ENCODE measurements around the gene RBFOX2.

RBFOX2 gene

GRCh38 chr22:35973388-35973787 lies 55.2 kb downstream of the RBFOX2 start:
- no peak for DNase-seq (ENCODE audit: low spot score)

- DNase-seq (ENCODE audit: low spot score) = no peak
These were observed 56.1 kb downstream of the RBFOX2 start for GRCh38 chr22:35972559-35972958.

DNA sequence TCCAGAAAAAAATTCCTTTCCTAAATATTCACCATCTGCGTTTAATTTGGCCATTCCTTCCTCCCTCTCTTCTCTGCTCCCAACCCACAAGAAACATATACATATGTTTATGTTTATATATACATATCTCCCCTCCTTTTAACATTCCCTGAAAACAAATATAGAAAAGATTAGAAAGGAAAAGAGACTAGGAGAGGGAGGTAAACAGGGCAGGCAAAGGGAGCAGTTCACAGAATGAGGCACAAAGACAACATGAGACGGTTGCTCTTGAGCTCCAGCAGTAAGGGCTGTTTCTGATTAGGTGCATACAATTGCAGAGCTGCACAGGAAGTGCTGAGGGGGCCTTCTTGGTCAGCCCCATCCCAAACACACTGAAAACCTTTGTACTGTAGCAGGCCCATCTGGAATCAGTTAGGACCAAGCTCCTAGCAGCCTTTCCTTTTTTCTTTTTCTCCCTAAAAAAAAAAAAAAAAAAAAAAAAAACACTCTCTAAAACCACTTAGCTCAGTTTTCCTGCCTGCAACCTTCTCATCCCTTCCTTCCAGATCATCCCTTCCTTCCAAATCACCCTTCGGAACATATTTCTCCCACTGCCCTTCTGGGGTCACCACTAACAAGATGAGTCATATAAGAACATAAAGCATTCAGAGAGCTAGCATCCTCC lies 57.0 kb downstream of the RBFOX2 start:
- DNase-seq (ENCODE audit: low spot score) = no peak

DNA sequence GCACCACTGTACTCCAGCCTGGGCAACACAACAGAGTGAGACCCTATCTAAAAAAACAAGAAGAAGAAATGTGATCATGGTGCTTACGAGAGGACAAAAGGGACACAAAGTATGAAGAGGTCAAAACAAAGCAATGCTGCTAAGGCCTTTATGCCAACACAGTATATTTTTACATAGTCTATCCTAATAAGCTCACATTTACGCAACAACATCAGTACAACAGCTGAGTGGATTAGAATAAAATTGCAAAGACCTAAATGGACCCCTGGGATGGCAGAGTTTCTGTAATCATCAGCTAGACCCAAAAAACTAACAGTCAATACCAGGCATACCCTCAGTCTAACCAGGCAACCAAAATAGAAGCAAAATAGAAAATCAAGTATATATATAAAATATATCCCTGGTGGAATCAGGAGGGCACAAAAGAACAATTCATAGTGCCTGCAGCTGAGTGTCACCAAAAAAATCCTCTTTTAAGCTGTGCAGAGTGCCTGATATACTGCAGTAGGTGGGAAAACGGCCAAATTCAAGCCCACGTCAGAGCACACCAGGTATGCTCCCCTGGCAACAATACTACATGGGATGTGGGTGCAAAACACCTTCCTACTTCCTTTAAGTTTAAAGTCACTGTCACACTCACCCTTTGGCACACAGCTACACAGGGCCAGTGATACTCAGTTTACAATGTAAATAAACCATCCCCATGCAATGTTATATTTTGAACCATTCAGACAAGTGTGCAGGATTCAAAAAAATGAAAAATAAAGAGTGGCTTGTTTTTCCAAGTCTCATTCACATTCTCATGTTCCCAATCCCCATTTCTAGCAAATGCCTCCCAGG lies 57.8 kb downstream of the RBFOX2 start:
- no peak for DNase-seq (ENCODE audit: low spot score)

- no peak for DNase-seq (ENCODE audit: low spot score)
These were observed 61.6 kb downstream of the RBFOX2 start for GRCh38 chr22:35967046-35967397.

DNA sequence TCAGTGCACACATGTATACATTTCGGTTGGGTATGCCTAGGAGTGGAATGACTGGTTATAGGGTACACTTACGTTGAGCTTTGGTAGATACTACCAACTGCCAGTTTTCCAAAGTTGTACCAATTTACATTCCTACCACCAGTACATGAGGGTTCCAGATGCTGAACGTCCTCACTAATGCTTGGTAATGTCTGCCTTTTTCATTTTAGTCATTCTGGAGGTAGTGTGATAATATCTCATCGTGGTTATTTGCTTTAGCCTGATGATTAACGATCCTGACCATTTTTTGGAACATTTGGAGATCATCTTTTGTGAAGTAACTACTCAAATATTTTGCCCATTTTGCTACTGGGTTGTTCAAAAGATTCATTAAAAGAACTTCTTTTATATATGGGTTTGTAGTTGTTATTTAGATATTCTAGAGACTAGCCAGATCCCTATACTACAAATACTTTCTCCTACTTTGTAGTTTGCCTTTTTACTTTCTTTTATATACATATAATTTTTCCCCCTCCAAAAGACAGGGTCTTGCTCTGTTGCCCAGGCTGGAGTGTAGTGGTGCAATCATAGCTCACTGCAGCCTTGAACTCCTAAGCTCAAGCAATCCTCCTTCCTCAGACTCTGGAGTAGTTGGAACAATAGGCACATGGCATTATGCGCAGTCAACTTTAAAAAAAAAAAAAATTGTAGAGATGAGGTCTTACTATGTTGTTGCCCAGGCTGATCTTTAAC lies 62.1 kb downstream of the RBFOX2 start:
- DNase-seq (ENCODE audit: low spot score) = no peak

- DNase-seq (ENCODE audit: low spot score) = no peak
These were observed 65.3 kb downstream of the RBFOX2 start for GRCh38 chr22:35963237-35963810.

DNA sequence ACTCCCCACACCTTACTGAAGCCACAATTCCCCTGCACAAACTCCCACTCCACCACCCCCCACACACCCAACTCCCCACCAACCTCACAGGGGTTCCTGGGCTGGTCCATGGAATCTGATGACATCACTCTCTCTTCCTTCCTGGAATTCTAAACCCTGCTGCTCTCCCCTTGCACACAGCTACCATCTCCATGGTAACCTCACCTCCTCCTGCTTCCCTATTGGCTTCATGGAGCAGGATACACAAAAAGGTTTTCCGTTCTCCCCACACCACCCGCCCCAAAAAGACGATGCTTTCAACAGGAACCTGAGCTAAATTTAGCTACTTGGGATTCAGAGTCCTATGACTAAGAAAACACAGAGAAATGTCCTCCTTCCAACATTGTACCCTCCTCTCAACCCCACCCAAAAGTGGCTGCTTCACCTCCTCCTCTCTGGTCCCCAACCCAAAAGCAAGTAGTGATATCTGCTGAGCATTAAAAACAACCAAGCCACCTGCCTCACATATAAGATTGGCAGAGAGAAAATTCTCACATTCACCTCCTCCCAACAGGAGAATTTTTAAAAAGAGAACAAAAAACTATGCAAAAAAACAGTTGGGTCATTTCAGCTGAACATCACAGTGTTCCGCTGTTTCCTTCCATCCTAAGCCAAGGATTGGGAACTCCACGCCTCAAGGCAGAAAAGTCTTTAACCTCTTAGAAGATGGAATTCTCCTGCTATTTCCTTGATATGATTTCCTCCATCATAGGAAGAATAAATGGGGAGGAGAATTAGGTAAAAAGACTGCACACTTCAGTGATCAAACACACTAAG lies 66.9 kb downstream of the RBFOX2 start:
- peak; percentile 60 for DNase-seq (ENCODE audit: low spot score)

GRCh38 chr22:35960854-35961253 lies 67.8 kb downstream of the RBFOX2 start:
- DNase-seq (ENCODE audit: low spot score) = no peak

GRCh38 chr22:35959121-35959800 lies 69.4 kb downstream of the RBFOX2 start:
- DNase-seq (ENCODE audit: low spot score) = no peak

DNA sequence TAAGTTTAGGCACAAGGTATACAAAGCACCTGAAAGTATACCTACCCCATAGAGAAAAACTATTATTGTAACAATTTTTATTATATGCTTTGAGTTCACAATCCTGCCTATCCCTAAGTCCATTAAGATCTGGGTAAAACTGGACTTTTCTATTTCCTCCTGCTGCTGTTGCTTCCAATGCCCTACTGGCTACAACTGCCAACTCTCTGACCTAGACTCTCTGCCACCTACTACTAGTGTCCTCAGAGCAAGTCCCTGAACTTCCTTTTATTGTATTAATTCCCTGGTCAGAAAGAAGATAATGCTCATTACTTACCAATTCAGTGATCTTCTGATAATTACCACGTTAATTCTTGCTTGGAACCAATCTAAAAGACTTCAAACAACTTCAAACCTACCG lies 70.3 kb downstream of the RBFOX2 start:
- DNase-seq (ENCODE audit: low spot score) = no peak

GRCh38 chr22:35957589-35957988 lies 71.0 kb downstream of the RBFOX2 start:
- no peak for DNase-seq (ENCODE audit: low spot score)

DNA sequence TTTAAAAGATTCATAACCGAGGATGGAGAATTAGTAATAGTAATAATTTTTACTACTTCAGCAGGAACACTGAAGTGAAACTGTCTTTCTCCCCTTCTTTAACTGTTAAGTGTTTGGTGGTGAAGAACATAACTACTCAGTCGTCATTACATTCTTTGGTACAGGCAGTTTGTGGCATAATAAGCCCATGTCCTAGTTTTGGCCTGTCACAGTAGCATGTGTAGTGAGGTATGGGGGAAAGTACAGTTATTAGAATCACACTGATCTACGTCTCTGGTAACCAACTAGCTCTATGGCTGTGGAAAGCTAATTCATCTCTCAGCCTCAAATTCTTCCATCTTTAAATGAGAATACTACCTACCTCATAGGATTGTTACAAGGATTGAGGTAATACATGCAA lies 71.8 kb downstream of the RBFOX2 start:
- no peak for DNase-seq (ENCODE audit: low spot score)

DNA sequence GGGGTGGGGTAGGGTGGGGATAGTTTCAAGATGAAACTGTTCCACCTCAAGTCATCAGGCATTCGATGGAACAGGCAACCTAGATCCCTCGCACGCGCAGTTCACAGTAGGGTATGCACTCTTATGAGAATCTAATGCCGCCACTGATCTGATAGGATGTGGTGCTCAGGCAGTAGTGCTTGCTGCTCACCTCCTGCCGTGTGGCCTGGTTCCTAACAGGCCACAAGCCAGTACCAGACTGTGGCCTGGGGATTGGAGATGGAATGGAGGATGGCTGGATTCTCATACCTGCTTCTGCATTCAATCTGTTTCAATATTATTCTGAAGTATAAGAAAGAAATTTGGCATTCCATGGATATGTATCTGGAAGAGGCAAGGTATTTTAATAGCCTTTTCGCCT lies 73.1 kb downstream of the RBFOX2 start:
- no peak for DNase-seq (ENCODE audit: low spot score)

- DNase-seq (ENCODE audit: low spot score) = no peak
These were observed 76.0 kb downstream of the RBFOX2 start for GRCh38 chr22:35952576-35952975.

- no peak for DNase-seq (ENCODE audit: low spot score)
These were observed 78.4 kb downstream of the RBFOX2 start for GRCh38 chr22:35950262-35950661.

DNA sequence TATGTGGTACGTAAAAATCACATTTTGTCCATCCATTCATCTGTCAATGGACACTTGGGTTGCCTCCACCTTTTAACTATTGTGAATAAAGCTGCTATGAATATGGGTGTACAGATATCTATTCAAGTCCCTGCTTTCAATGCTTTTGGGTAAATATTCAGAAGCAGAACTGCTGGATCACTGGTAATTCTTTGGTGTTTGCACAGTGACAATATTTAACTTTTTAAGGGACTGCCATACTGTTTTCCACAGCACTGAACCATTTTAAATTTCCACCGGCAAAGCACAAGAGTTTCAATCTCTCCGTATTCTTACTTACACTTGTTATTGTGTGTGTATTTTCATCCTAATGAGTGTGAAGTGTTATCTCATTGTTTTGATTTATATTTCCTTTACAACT lies 79.4 kb downstream of the RBFOX2 start:
- DNase-seq (ENCODE audit: low spot score) = no peak

- DNase-seq (ENCODE audit: low spot score) = no peak
These were observed 80.7 kb downstream of the RBFOX2 start for GRCh38 chr22:35947794-35948425.

DNA sequence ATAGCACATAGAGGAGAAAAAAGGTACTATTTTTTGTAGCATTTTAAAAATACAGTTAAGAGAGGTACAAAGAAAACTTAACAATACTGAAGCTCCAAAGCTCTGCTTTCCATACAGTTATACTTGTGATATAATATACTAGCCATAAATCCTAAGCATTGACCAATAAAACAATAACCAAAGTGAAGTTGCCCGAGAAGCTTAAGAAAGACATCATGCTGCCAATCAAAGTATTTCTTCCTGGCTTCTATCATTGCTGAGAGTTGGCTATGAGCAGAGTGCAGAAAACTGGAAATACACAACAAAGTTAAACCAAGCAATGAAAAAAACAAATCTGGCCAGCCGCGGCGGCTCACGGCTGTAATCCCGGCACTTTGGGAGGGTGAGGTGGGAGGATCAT lies 84.2 kb downstream of the RBFOX2 start:
- DNase-seq (ENCODE audit: low spot score) = no peak

- DNase-seq (ENCODE audit: low spot score) = no peak
These were observed 88.5 kb downstream of the RBFOX2 start for GRCh38 chr22:35940166-35940565.

GRCh38 chr22:35938226-35938625 lies 90.4 kb downstream of the RBFOX2 start:
- no peak for DNase-seq (ENCODE audit: low spot score)
